NCI-H146 (cell line): ENCODE results near the gene PPP6R1.
A peak's percentile ranks its signal among the peaks of the same experiment; 100 is the strongest.

ENCODE experiments used
- DNase-seq: peaks from one replicate; lab custom pipeline; 2025; lab: John Stamatoyannopoulos, UW

PPP6R1 gene

DNA sequence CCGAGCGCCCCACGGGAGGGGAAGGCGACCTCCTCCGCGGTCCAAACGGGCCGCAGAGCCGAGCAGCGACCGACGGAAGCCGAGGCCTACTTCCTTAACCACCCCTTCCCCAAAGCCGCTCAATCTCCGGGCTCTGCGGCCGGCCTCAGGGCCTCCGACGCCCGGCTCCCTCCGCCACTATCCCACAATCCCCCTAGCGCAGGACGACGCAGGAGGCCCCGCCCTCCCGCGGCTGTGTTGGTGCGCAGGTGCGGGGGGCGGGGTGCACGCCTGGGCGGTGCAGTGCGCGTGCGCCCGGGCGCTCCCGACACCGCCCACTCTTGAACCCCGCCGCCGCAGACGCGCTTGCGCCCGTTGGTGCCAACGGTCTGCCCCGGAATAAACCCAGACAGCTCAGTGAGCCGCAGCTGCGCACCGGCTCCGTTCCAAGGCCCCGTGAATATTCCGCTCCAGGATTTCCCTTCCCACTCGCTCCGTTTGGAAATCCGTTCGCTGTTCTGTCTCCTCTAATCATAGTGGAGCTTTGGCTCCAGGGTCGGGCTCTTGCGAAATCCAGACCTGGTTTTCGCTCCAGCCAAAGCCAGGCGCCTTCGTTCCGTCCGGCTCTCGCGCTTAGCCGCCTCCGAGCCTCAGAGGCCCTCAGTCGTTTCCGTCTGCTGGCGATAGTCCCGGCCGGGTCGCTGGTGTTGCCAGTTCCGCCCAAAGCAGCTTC, at the start of gene PPP6R1:
Gene PPP6R1 (minus strand): TSS at position 190 of the 712 bp plus-strand sequence. CDS start 11,914 bp downstream, outside the sequence.
- DNase-seq = peak; percentile 99

GRCh38 chr19:55308281-55308680, 49.5 kb upstream of the PPP6R1 start:
- no peak for DNase-seq

DNA sequence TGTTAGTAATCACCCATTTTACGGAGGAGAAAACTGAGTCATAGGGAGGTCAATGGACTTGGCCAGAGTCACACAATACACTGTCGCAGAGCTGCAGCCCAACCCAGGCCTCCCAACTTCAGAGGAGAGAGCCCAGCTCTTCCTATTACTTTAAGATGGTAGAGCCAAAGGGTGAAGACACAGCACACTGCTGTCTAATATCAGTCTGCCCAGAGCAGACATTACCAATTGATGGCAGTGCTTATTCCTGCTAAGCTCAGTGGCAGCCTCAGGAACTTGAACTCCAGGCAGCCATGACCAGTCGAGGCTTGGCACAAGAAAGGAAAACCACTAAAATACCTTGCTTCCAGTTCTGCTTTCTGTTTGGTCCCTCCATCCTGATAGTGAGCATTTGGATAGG, 47.9 kb upstream of the PPP6R1 start:
- DNase-seq = no peak

DNA sequence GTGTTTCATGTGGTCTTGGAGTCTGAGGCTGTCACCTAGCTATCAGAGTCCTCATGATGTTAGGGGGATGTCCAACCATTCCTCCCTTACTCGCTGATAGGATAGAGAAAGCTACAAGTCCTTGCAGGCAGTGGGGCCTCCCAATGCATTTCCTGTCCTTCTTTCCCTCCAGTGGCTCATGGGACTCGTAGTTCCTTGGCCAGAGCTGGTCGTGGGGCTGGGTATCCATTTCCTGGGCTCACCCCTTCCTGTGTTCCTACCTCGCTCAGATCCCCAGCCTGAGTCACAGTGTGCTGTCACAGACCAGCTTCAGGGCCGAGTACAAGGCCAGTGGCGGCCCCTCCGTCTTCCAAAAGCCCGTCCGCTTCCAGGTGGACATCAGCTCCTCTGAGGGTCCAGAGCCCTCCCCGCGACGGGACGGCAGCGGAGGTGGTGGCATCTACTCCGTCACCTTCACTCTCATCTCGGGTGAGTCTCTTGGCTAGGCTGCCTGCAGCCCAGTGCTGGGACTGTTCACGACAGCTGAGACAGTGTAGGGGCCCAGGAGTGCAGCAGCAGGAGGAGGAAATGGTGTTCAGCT, 47.3 kb upstream of the PPP6R1 start:
- no peak for DNase-seq

DNA sequence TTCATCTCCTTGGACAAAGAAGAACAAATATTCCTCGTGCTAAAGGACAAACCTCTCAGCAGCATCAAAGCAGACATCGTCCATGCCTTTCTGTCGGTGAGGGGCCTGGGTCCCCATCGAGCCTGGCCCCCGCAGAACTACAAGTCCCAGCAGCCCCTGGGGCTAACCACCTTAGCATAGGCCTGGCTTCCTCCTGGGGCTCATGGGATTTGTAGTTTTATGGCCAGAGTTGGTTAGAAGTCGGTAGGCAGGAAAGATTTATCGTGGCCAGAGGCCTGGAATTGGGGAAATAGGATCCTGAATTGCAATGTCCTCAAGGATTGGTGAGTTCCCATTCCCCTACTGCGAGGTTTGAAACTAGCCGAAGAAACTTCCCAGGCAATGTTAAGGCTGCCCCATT, 46.7 kb upstream of the PPP6R1 start:
- peak; percentile 45 for DNase-seq

DNA sequence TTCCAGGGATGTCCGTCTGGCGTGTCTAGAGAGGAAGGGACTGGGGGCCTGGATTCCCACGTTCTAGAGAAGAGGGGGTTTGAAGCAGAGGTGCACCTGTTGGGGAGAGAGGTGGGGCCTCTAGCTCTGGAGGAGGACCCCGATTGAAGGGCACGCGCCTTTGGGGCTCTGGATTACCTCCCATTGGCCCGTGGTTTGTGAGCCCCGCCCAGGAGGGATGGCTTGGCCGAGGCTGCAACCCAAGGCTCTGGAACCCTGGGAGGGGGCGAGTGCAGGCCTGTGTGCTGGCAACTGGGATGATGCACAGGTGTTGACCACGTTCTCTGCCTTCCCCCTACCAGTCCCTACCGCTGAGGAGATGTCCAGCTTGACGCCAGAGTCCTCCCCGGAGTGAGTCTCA, 46.2 kb upstream of the PPP6R1 start:
- no peak for DNase-seq

GRCh38 chr19:55304279-55304978, 45.6 kb upstream of the PPP6R1 start:
- peak; percentile 19 for DNase-seq

DNA sequence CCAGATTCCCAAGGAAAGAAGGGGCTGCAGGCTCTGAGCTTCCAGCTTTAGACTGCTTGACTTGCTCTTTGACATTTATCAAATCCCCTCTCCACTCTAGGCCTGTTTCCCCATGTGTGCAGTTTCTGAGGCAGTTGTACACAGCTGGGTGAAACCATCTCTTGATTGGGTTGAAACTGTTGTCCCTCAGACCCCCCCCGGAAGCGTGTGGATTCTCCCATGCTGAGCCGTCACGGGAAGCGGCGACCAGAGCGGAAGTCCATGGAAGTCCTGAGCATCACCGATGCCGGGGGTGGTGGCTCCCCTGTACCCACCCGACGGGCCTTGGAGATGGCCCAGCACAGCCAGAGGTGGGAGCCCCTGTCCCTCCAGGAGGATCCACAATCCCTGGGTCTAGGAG, 44.7 kb upstream of the PPP6R1 start:
- no peak for DNase-seq

GRCh38 chr19:55302318-55302703, 43.5 kb upstream of the PPP6R1 start:
- no peak for DNase-seq

- peak; percentile 47 for DNase-seq
Measured at GRCh38 chr19:55301459-55302317, 42.9 kb upstream of the PPP6R1 start.

GRCh38 chr19:55300886-55301458, 42.2 kb upstream of the PPP6R1 start:
- DNase-seq = no peak

DNA sequence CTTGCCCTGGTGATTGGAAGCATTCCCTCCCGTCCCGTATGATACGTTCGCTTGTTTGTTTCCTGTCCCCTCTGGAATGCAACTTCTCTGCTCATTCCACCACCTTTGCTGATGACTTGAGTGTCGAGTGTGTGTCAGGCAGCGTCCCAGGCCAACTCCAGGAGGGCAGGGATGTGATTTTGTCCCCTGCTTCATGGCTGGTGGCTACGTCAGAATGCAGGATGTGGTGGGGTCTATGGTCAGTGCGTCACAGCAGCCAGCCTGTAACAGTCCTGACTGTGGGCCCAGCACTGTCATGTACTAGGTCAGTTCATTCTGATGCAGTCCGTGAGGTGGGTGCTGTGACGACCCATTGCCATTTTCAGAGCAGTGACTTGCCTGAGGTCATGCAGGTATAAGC, 41.2 kb upstream of the PPP6R1 start:
- no peak for DNase-seq

DNA sequence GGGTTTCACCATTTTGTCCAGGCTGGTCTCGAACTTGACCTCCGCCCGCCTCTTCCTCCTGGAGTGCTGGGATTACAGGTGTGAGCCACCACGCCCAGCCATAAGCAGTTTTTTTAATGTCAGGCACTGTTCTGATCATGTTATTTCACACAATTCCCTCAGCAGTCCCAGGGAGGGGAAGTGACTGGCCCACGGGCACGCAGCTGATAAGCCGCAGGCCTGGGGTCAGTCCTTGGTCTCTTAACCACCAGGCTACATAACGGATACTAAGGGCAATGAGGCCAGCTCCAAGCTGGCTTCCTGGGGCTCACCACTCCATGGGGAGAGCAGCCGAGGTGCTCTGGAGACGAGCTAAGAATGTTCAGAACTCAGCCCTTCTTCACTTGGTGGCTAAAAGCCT, 38.5 kb upstream of the PPP6R1 start:
- no peak for DNase-seq

DNA sequence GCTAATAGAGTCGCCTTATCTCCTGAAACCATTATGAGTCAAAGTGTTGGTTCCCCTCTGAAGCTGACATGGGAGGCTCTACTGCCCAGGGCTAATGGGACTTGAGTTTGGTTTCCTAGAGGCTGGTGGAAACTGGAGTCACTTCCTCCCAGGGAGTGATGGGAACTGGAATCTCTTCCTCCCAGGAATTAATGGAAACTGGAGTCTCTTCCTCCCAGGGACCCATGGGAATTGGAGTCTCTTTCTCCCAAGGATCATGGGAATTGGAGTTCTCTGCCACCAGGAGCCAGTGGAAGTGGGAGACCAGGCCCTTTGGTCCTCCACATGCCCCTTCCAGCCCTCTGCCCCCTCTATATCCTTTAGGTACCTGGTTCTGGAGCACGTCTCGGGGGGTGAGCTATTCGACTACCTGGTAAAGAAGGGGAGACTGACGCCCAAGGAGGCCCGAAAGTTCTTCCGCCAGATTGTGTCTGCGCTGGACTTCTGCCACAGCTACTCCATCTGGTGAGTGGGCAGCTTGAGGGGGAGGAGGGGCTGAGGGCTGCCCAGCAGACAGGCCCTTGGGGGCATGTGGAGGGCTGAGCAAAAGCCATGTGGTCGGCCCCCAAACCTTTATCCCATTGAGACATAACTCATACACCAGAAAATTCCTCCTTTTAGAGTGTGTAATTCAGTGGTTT, 30.4 kb upstream of the PPP6R1 start:
- DNase-seq = no peak

DNA sequence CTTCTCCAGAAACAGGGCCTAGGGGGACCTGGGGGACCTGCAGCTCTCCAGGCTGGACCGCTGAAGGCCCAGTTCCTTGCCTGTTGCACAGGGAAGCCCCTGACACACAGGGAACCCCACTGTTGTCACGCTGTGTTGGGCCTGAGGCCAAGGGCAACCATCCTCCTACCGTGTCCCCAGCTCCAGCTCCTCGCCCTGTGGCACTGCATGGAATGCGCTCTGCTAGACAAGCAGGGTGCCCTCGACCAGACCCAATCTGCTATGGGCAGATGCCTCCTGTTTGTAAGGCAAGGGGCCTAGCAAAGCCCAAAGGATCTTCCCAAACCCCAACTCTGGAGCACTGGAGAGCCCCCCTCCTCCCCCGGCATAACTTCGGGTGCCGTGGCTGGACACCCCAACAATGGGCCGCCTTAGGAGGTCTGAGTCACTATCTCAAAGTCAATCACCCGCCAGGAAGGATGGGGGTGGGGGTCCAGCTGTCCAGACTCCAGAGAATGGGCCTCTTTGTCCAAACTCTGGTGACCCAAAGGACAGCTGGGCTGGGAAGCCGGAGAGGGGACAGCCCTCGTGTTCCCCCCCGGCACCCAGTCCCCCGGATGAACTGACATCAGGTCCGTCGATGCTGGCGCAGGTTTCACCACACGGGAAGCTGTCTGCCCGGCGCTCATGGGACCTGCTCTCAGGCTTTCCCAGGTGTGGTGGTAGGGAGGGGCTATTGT, 28.7 kb upstream of the PPP6R1 start:
- DNase-seq = no peak

- DNase-seq = no peak
Measured at GRCh38 chr19:55285229-55285890, 26.5 kb upstream of the PPP6R1 start.

- peak; percentile 65 for DNase-seq
Measured at GRCh38 chr19:55284405-55285058, 25.7 kb upstream of the PPP6R1 start.

DNA sequence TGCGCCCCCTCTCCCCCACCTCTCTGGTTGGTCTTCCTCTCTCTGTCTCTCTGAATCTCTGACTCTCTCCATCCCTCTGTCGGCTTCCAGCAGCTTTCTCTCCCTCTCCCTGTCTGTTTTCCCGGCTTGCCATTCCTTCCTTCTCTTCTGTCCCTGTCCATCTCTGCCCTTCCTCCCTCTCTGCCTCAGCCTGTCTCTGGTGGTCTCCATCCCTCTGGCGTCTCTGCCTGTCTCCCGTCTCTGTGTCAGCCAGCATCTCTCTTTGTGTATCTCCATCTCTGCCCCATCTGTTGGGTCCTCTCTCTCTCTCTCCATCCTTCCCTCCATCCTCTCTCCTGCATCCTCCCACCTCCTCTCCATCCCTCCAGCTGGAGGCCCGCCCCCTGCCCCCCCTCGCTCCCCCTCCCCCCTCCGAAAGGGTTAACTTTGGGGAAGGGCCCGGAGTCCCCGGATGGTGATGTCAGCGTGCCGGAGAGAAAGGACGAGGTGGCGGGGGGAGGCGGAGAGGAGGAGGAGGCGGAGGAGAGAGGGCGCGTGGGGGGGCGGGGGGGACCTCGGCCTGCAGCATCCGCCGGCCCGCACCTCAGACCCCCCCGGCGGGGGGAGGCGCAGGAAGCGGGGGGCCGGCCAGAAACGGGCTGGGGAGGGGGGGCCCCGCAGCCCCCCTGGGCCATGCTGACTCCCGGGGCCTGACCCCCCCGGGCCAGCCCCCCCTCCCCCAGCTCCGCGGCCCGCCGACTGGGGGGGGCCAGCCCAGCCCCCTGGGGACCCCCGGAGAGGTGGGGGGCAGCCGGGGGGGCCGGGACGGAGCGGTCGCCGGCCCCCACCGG, 24.9 kb upstream of the PPP6R1 start, which contains the start of gene BRSK1:
Gene BRSK1 (plus strand): TSS at position 450 of the 830 bp plus-strand sequence. CDS start 446 bp downstream, outside the sequence.
- DNase-seq = peak; percentile 88
